Muscle layer of colon (tissue), 2 donors: ENCODE results near the gene NPAS3.

Source experiments
- H3K27ac ChIP-seq: one replicate; pipeline ENCODE4 v1.7.0; 2013; ENCODE audit warnings: low read depth, mild to moderate bottlenecking, low read length, moderate library complexity
- H3K27me3 ChIP-seq, 2 donors: one replicate each; pipeline ENCODE4 v1.7.0; 2013; ENCODE audit warnings: low read length in 2 of 2, mild to moderate bottlenecking in 2 of 2; ENCODE audit not compliant: insufficient read depth in 2 of 2, control insufficient read depth in 1 of 2
- H3K36me3 ChIP-seq: one replicate; pipeline ENCODE4 v1.7.0; 2013; ENCODE audit warnings: mild to moderate bottlenecking, low read length; ENCODE audit not compliant: insufficient read depth
- H3K4me1 ChIP-seq: one replicate; pipeline ENCODE4 v1.7.0; 2013; ENCODE audit warnings: mild to moderate bottlenecking, low read length; ENCODE audit not compliant: insufficient read depth
- H3K4me3 ChIP-seq, 2 donors: one replicate each; pipeline ENCODE4 v1.7.0; 2013; ENCODE audit warnings: low read length in 2 of 2, low read depth in 1 of 2, mild to moderate bottlenecking in 1 of 2, moderate library complexity in 1 of 2
- H3K9ac ChIP-seq: one replicate; pipeline ENCODE4 v1.7.0; 2013; ENCODE audit warnings: low read length
- H3K9me3 ChIP-seq: one replicate; pipeline ENCODE4 v1.7.0; 2013; ENCODE audit warnings: mild to moderate bottlenecking, low read length
- donor health status: abdominal sarcoma.
- donor health status: Adenocarcinoma of cecum.

Gene NPAS3

DNA sequence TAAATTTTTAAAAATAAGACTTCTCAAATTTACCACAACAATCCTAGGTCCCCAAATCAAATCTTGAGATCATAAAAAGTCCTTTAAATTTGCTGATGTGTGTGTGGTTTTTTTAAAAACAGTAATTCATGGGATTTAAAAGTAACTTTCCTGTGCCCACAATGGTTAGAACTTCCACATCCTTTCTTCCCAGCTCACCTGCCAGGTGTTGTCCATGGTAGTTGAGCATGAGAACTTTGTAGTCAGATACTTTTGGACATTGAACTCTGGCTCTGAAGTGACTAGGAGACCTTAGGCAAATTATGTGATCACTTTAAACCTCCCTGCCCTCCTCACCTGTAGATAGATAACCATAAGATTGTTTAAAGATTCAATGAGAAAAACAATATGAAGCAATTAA, 253.2 kb downstream of the NPAS3 start:
- no peaks in the 10 kb centered on the region for H3K9me3 ChIP-seq
- H3K9ac ChIP-seq, result no peak overlapping the region
- H3K4me3 ChIP-seq, result no peak overlapping the region
- no peaks in the 10 kb centered on the region for H3K27me3 ChIP-seq
- no peaks in the 10 kb centered on the region for H3K4me1 ChIP-seq
- H3K36me3 ChIP-seq, result no peaks in the 10 kb centered on the region
- no peak overlapping the region for H3K27ac ChIP-seq

GRCh38 chr14:33194551-33194950, 255.9 kb downstream of the NPAS3 start:
- no peaks in the 10 kb centered on the region for H3K9me3 ChIP-seq
- no peak overlapping the region for H3K27ac ChIP-seq
- H3K36me3 ChIP-seq, result no peaks in the 10 kb centered on the region
- H3K9ac ChIP-seq, result no peak overlapping the region
- no peaks in the 10 kb centered on the region for H3K27me3 ChIP-seq
- H3K4me1 ChIP-seq, result no peaks in the 10 kb centered on the region
- no peak overlapping the region for H3K4me3 ChIP-seq

DNA sequence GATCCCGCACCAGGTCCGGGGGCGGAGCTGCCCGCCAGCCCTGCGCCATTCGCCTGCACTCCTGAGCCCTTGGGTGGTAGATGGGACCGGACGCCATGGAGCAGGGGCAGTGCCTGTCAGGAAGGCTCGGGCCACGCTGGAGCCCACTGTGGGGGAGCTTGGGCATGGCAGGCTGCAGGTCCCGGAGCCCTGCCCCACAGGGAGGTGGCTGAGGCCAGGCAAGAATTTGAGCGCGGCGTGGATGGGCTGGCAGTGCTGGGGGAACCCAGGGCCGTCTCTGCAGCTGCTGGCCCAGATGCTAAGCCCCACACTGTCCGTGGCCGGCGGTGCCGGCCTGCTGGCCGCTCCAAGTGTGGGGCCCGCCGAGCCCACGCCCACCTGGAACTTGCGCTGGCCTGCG, 260.0 kb downstream of the NPAS3 start:
- no peaks in the 10 kb centered on the region for H3K27me3 ChIP-seq
- H3K36me3 ChIP-seq, result no peaks in the 10 kb centered on the region
- H3K4me3 ChIP-seq, result no peak overlapping the region

DNA sequence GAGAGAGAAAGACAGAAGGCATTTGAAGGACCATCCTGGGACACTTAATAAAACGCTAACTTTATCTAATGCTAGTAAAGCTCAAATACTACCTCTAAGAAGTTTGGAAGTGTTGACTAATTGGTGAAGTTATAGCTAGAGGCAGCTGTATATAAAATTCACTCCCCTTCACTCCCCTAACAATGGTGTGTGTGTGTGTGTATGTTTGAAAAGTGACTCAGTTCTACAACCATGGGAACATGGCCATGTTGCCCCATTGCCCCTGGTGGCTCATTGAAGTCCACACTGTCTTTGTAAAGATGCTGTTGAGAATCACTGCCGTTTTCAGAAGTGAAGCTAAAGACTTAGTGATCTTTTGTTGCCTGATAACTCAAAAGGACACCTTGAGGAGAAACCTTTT, 262.4 kb downstream of the NPAS3 start:
- Histone ChIP-seq H3K36me3 (no peaks in the 10 kb centered on the region), H3K9ac (no peak overlapping the region), H3K27me3 (no peaks in the 10 kb centered on the region), H3K4me1 (no peaks in the 10 kb centered on the region), H3K9me3 (no peaks in the 10 kb centered on the region), H3K27ac (no peak overlapping the region), H3K4me3 (no peak overlapping the region)

More for the DNA sequence above, 260.0 kb downstream of the NPAS3 start:
- no peak overlapping the region for H3K9ac ChIP-seq
- no peak overlapping the region for H3K27ac ChIP-seq
- no peaks in the 10 kb centered on the region for H3K9me3 ChIP-seq
- no peaks in the 10 kb centered on the region for H3K4me1 ChIP-seq

GRCh38 chr14:33206981-33207380, 268.3 kb downstream of the NPAS3 start:
- no peak overlapping the region for H3K27ac ChIP-seq
- H3K4me3 ChIP-seq, result no peak overlapping the region
- H3K36me3 ChIP-seq, result no peaks in the 10 kb centered on the region
- H3K9ac ChIP-seq, result no peak overlapping the region
- H3K27me3 ChIP-seq, result no peaks in the 10 kb centered on the region
- no peaks in the 10 kb centered on the region for H3K9me3 ChIP-seq
- H3K4me1 ChIP-seq, result no peaks in the 10 kb centered on the region

DNA sequence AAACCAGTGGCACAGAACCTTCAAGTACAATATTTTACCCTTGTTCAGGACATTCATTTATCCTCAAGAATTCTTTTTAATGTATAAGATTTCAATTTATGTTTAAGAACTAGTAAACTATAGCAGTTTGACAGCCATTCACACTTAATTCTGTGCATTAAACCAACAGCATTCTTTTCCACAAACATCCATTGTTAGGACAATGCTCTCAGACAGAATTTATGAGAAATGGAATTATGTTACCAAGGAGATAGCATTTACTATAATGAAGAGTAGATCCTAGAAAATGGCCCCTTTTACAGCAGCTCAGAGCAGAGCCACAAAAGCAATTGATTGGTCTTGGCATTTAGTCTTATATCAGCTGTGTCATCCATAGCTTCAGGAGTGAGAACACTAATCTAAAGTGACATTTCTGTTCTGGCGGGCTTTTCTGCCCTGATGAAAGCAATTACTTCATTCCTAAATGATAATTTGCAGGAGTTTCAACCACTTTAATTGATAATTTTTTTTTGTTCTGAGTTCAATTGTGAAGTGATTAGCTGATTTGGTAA, 268.9 kb downstream of the NPAS3 start:
- Histone ChIP-seq H3K9ac (no peak overlapping the region), H3K27me3 (no peaks in the 10 kb centered on the region), H3K4me1 (no peaks in the 10 kb centered on the region), H3K36me3 (no peaks in the 10 kb centered on the region), H3K9me3 (no peaks in the 10 kb centered on the region), H3K27ac (no peak overlapping the region), H3K4me3 (no peak overlapping the region)

- Histone ChIP-seq H3K27ac (no peak overlapping the region), H3K36me3 (no peaks in the 10 kb centered on the region), H3K4me3 (no peak overlapping the region), H3K9me3 (no peaks in the 10 kb centered on the region), H3K9ac (no peak overlapping the region), H3K27me3 (no peaks in the 10 kb centered on the region), H3K4me1 (no peaks in the 10 kb centered on the region)
These were observed 271.6 kb downstream of the NPAS3 start for GRCh38 chr14:33210311-33210710.

GRCh38 chr14:33218026-33218425, 279.3 kb downstream of the NPAS3 start:
- H3K27ac ChIP-seq, result no peak overlapping the region
- no peak overlapping the region for H3K4me3 ChIP-seq
- H3K36me3 ChIP-seq, result no peaks in the 10 kb centered on the region
- H3K27me3 ChIP-seq, result no peaks in the 10 kb centered on the region
- H3K4me1 ChIP-seq, result no peaks in the 10 kb centered on the region
- no peak overlapping the region for H3K9ac ChIP-seq
- no peaks in the 10 kb centered on the region for H3K9me3 ChIP-seq

DNA sequence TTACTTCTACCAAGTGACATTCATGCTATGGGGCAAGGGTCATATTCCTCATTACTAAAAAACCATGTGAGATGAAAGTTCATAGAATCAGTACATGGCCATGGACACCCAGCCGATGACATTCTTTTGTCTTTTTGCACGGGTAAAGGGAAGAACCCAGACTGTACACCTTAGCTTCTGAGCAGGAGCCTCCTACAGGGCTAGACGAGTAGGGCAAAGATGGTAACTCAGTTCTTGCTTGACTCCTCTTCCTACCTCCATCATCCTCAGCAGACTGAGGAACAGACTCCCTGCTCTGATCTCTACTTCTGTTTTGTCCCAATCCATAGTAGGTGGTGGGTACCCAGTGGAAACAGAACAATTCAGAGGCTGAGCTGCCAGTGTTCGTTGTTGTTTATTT, 281.3 kb downstream of the NPAS3 start:
- Histone ChIP-seq H3K4me1 (no peaks in the 10 kb centered on the region), H3K36me3 (no peaks in the 10 kb centered on the region), H3K9me3 (no peaks in the 10 kb centered on the region), H3K9ac (no peak overlapping the region), H3K27ac (no peak overlapping the region), H3K4me3 (no peak overlapping the region), H3K27me3 (no peaks in the 10 kb centered on the region)

DNA sequence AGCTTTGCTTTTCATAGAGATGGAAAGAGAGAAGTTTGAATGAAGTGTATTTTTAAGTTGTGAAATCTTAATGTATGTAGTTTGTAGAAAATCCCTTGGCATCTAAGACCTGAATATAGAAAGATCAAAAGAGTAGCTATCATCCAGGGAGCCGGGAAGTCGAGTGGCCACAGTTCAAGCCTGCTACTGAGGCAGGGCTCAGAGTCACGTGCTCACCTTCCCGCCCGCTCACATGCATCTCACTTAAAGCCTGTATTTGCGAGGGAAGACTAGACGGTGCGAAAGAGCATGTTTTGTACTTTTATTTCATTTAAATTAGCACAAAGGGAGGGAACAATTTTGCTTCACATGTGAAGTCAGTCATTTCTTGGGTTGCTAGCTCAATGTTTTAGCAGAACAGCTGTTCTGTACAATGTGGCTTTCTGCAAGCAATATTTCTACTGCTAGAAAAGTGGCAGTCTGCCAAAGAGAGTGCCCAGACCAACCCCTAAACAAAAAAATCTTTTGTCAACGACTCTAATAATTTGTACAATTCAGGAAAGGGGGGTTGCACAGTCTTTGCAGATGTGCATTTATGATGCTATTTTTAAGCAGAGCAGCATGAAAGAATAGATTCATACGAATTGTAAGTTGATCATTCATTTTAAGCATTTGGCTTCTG, 290.7 kb downstream of the NPAS3 start:
- Histone ChIP-seq H3K9me3 (no peaks in the 10 kb centered on the region), H3K27ac (no peak overlapping the region), H3K4me3 (no peak overlapping the region)

DNA sequence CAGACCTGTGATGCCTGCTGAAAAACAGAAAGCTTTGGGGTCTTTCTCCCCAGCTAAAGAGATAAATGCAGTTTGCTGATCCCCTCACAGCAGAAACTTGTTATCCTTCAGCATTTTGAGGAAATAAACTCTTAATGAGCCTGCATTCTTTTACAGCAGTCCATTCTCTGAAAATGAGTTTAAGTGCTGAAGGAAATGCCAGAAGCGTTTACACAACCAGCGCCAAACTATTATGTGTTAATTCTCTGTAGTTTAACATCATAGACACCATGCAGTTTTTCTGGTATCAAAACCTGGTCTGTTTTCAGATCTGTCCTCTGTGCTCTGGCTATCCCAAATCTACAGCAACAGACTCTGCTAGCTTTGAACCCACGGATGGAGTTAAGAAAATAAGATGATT, 291.3 kb downstream of the NPAS3 start:
- Histone ChIP-seq H3K27ac (no peak overlapping the region), H3K9me3 (no peaks in the 10 kb centered on the region), H3K27me3 (no peaks in the 10 kb centered on the region), H3K36me3 (no peaks in the 10 kb centered on the region), H3K4me3 (no peak overlapping the region), H3K4me1 (peaks cover 10% of the 10 kb centered on the region), H3K9ac (no peak overlapping the region)

More for the DNA sequence above, 290.7 kb downstream of the NPAS3 start:
- Histone ChIP-seq H3K36me3 (no peaks in the 10 kb centered on the region), H3K4me1 (peaks cover 10% of the 10 kb centered on the region), H3K9ac (no peak overlapping the region), H3K27me3 (no peaks in the 10 kb centered on the region)

DNA sequence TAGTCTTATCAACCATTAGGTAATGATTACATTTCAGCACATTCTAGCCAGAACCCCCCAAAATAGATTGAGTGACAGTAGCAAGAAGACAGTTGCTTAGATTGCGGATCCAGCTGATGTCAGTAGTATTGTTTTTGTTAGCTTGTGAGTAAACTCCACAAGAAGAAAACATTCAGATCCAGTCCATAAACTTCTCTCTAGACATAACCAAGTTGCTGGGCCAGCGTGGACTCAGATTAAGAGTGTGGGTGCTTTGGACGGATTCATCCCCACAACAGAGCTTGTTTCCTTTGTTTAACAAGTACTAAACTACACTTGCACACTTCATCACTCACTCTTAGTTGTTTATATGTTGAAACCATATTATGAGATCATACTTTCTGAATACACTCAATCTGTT, 293.4 kb downstream of the NPAS3 start:
- Histone ChIP-seq H3K27ac (no peak overlapping the region), H3K9me3 (no peaks in the 10 kb centered on the region), H3K4me1 (peaks cover 10% of the 10 kb centered on the region), H3K9ac (no peak overlapping the region), H3K4me3 (no peak overlapping the region), H3K27me3 (no peaks in the 10 kb centered on the region), H3K36me3 (no peaks in the 10 kb centered on the region)
